ENCODE measurements around the gene RAB30.
"Not testable (repeated sequence)": the region's sequence is repeated elsewhere in the genome, so short reads cannot be mapped to it uniquely, and the experiment has no call there.

Gene RAB30

GRCh38 chr11:82944198-82944597 lies 127.5 kb downstream of the RAB30 start:
- no peak overlapping the region for H3K4me3 ChIP-seq (ENCODE audit: extremely low read depth, insufficient read depth, low read length, poor library complexity, severe bottlenecking)
- WGBS, 2 experiments (ENCODE audit: insufficient coverage in 2 of 2): 90% methylated on average over 2 of the region's 2 CpGs; no CpG with 5 or more reads in 1 of the 2 experiments
- H3K9me3 ChIP-seq (ENCODE audit: control insufficient read depth, low read length): no peaks in the 10 kb centered on the region
- H3K36me3 ChIP-seq (ENCODE audit: control insufficient read depth, insufficient read depth, low read length): no peaks in the 10 kb centered on the region
- H3K27ac ChIP-seq (ENCODE audit: low read depth, low read length, severe bottlenecking): no peak overlapping the region
- no peaks in the 10 kb centered on the region for H3K4me1 ChIP-seq (ENCODE audit: control insufficient read depth, insufficient read depth, low read length, poor library complexity, severe bottlenecking)

- H3K9me3 ChIP-seq (ENCODE audit: control insufficient read depth, low read length); H3K27ac ChIP-seq (ENCODE audit: low read depth, low read length, severe bottlenecking); H3K4me1 ChIP-seq (ENCODE audit: control insufficient read depth, insufficient read depth, low read length, poor library complexity, severe bottlenecking); H3K4me3 ChIP-seq (ENCODE audit: extremely low read depth, insufficient read depth, low read length, poor library complexity, severe bottlenecking); H3K36me3 ChIP-seq (ENCODE audit: control insufficient read depth, insufficient read depth, low read length): not testable (repeated sequence)
- 100% methylated on average over 1 of the region's 1 CpG for WGBS, 2 experiments (ENCODE audit: insufficient coverage in 2 of 2)
These were observed 128.3 kb downstream of the RAB30 start for GRCh38 chr11:82943430-82943829.

- Histone ChIP-seq H3K36me3 (ENCODE audit: control insufficient read depth, insufficient read depth, low read length) (no peaks in the 10 kb centered on the region), H3K4me1 (ENCODE audit: control insufficient read depth, insufficient read depth, low read length, poor library complexity, severe bottlenecking) (no peaks in the 10 kb centered on the region), H3K4me3 (ENCODE audit: extremely low read depth, insufficient read depth, low read length, poor library complexity, severe bottlenecking) (no peak overlapping the region), H3K9me3 (ENCODE audit: control insufficient read depth, low read length) (no peaks in the 10 kb centered on the region), H3K27ac (ENCODE audit: low read depth, low read length, severe bottlenecking) (no peak overlapping the region)
- 80 to 94% methylated on average over 1 to 2 of the region's 2 CpGs for WGBS, 2 experiments (ENCODE audit: insufficient coverage in 2 of 2)
These were observed 129.3 kb downstream of the RAB30 start for GRCh38 chr11:82942376-82942775.

- Histone ChIP-seq H3K27ac (ENCODE audit: low read depth, low read length, severe bottlenecking) (no peak overlapping the region), H3K4me1 (ENCODE audit: control insufficient read depth, insufficient read depth, low read length, poor library complexity, severe bottlenecking) (no peaks in the 10 kb centered on the region), H3K4me3 (ENCODE audit: extremely low read depth, insufficient read depth, low read length, poor library complexity, severe bottlenecking) (no peak overlapping the region), H3K36me3 (ENCODE audit: control insufficient read depth, insufficient read depth, low read length) (peaks cover 10% of the 10 kb centered on the region), H3K9me3 (ENCODE audit: control insufficient read depth, low read length) (no peaks in the 10 kb centered on the region)
- WGBS, 2 experiments (ENCODE audit: insufficient coverage in 2 of 2): 100% methylated on average over 1 of the region's 2 CpGs; no CpG with 5 or more reads in 1 of the 2 experiments
These were observed 132.2 kb downstream of the RAB30 start for GRCh38 chr11:82939456-82939855.

GRCh38 chr11:82937554-82937953 lies 134.1 kb downstream of the RAB30 start:
- H3K4me3 ChIP-seq (ENCODE audit: extremely low read depth, insufficient read depth, low read length, poor library complexity, severe bottlenecking): no peak overlapping the region
- H3K4me1 ChIP-seq (ENCODE audit: control insufficient read depth, insufficient read depth, low read length, poor library complexity, severe bottlenecking): no peaks in the 10 kb centered on the region
- no peak overlapping the region for H3K27ac ChIP-seq (ENCODE audit: low read depth, low read length, severe bottlenecking)
- H3K36me3 ChIP-seq (ENCODE audit: control insufficient read depth, insufficient read depth, low read length): peaks cover 18% of the 10 kb centered on the region
- WGBS, 2 experiments (ENCODE audit: insufficient coverage in 2 of 2): 94 to 100% methylated on average over 1 to 2 of the region's 2 CpGs
- H3K9me3 ChIP-seq (ENCODE audit: control insufficient read depth, low read length): no peaks in the 10 kb centered on the region

- H3K4me3 ChIP-seq (ENCODE audit: extremely low read depth, insufficient read depth, low read length, poor library complexity, severe bottlenecking): no peak overlapping the region
- WGBS, 2 experiments (ENCODE audit: insufficient coverage in 2 of 2): 80 to 86% methylated on average over 1 of the region's 3 CpGs
These were observed 135.4 kb downstream of the RAB30 start for GRCh38 chr11:82936261-82936660.

GRCh38 chr11:82932564-82932963 lies 139.1 kb downstream of the RAB30 start:
- Histone ChIP-seq H3K36me3 (ENCODE audit: control insufficient read depth, insufficient read depth, low read length) (peaks cover 41% of the 10 kb centered on the region), H3K4me1 (ENCODE audit: control insufficient read depth, insufficient read depth, low read length, poor library complexity, severe bottlenecking) (no peaks in the 10 kb centered on the region), H3K4me3 (ENCODE audit: extremely low read depth, insufficient read depth, low read length, poor library complexity, severe bottlenecking) (no peak overlapping the region), H3K27ac (ENCODE audit: low read depth, low read length, severe bottlenecking) (no peak overlapping the region), H3K9me3 (ENCODE audit: control insufficient read depth, low read length) (no peaks in the 10 kb centered on the region)
- WGBS, 2 experiments (ENCODE audit: insufficient coverage in 2 of 2): no CpG with 5 or more reads among the region's 1 CpG

More at GRCh38 chr11:82936261-82936660, 135.4 kb downstream of the RAB30 start:
- no peaks in the 10 kb centered on the region for H3K9me3 ChIP-seq (ENCODE audit: control insufficient read depth, low read length)
- peaks cover 31% of the 10 kb centered on the region for H3K36me3 ChIP-seq (ENCODE audit: control insufficient read depth, insufficient read depth, low read length)
- no peak overlapping the region for H3K27ac ChIP-seq (ENCODE audit: low read depth, low read length, severe bottlenecking)
- H3K4me1 ChIP-seq (ENCODE audit: control insufficient read depth, insufficient read depth, low read length, poor library complexity, severe bottlenecking): no peaks in the 10 kb centered on the region

- Histone ChIP-seq H3K27ac (ENCODE audit: low read depth, low read length, severe bottlenecking) (no peak overlapping the region), H3K4me1 (ENCODE audit: control insufficient read depth, insufficient read depth, low read length, poor library complexity, severe bottlenecking) (no peaks in the 10 kb centered on the region), H3K36me3 (ENCODE audit: control insufficient read depth, insufficient read depth, low read length) (peaks cover 45% of the 10 kb centered on the region), H3K9me3 (ENCODE audit: control insufficient read depth, low read length) (no peaks in the 10 kb centered on the region), H3K4me3 (ENCODE audit: extremely low read depth, insufficient read depth, low read length, poor library complexity, severe bottlenecking) (no peak overlapping the region)
- WGBS, 2 experiments (ENCODE audit: insufficient coverage in 2 of 2): 89% methylated on average over 2 of the region's 2 CpGs; no CpG with 5 or more reads in 1 of the 2 experiments
These were observed 141.0 kb downstream of the RAB30 start for GRCh38 chr11:82930734-82931133.

- Histone ChIP-seq H3K36me3 (ENCODE audit: control insufficient read depth, insufficient read depth, low read length) (peaks cover 42% of the 10 kb centered on the region), H3K27ac (ENCODE audit: low read depth, low read length, severe bottlenecking) (no peak overlapping the region), H3K4me3 (ENCODE audit: extremely low read depth, insufficient read depth, low read length, poor library complexity, severe bottlenecking) (no peak overlapping the region), H3K4me1 (ENCODE audit: control insufficient read depth, insufficient read depth, low read length, poor library complexity, severe bottlenecking) (no peaks in the 10 kb centered on the region), H3K9me3 (ENCODE audit: control insufficient read depth, low read length) (no peaks in the 10 kb centered on the region)
- no CpG with 5 or more reads among the region's 3 CpGs for WGBS, 2 experiments (ENCODE audit: insufficient coverage in 2 of 2)
These were observed 141.5 kb downstream of the RAB30 start for GRCh38 chr11:82930229-82930628.

- Histone ChIP-seq H3K9me3 (ENCODE audit: control insufficient read depth, low read length) (no peaks in the 10 kb centered on the region), H3K4me3 (ENCODE audit: extremely low read depth, insufficient read depth, low read length, poor library complexity, severe bottlenecking) (no peak overlapping the region), H3K27ac (ENCODE audit: low read depth, low read length, severe bottlenecking) (no peak overlapping the region), H3K4me1 (ENCODE audit: control insufficient read depth, insufficient read depth, low read length, poor library complexity, severe bottlenecking) (peaks cover 2% of the 10 kb centered on the region), H3K36me3 (ENCODE audit: control insufficient read depth, insufficient read depth, low read length) (peaks cover 35% of the 10 kb centered on the region)
- WGBS, 2 experiments (ENCODE audit: insufficient coverage in 2 of 2): 97% methylated on average over 4 of the region's 10 CpGs; no CpG with 5 or more reads in 1 of the 2 experiments
These were observed 142.6 kb downstream of the RAB30 start for GRCh38 chr11:82929121-82929520.

GRCh38 chr11:82927264-82927880 lies 144.3 kb downstream of the RAB30 start:
- peaks cover 17% of the 10 kb centered on the region for H3K4me1 ChIP-seq (ENCODE audit: control insufficient read depth, insufficient read depth, low read length, poor library complexity, severe bottlenecking)
- no peaks in the 10 kb centered on the region for H3K9me3 ChIP-seq (ENCODE audit: control insufficient read depth, low read length)
- H3K27ac ChIP-seq (ENCODE audit: low read depth, low read length, severe bottlenecking): no peak overlapping the region
- H3K4me3 ChIP-seq (ENCODE audit: extremely low read depth, insufficient read depth, low read length, poor library complexity, severe bottlenecking): no peak overlapping the region
- H3K36me3 ChIP-seq (ENCODE audit: control insufficient read depth, insufficient read depth, low read length): peaks cover 25% of the 10 kb centered on the region
